WERI-Rb-1 (cell line): ENCODE measurements around the gene KCTD14.
"Not testable (repeated sequence)": the region's sequence is repeated elsewhere in the genome, so short reads cannot be mapped to it uniquely, and the experiment has no call there.

Experiments used
- DNase-seq: peaks from one replicate; pipeline ENCODE4 v3.0.0-alpha.2; 2020
- H3K27ac ChIP-seq: fragments of 250-450 bp; sonication (Bioruptor Pico); 2 replicates; pipeline ENCODE4 v1.5.1; 2020; ENCODE audit warnings: mild to moderate bottlenecking, moderate library complexity
- H3K27me3 ChIP-seq: fragments of 250-450 bp; sonication (Bioruptor Pico); 2 replicates; pipeline ENCODE4 v1.5.1; 2021; ENCODE audit warnings: mild to moderate bottlenecking, low read depth, moderate library complexity; ENCODE audit not compliant: insufficient read depth, severe bottlenecking
- H3K36me3 ChIP-seq: fragments of 250-450 bp; sonication (Bioruptor Pico); 2 replicates; pipeline ENCODE4 v1.5.1; 2020; ENCODE audit warnings: mild to moderate bottlenecking, moderate library complexity
- H3K4me3 ChIP-seq: 2 replicates; pipeline ENCODE4 v1.5.1; 2011; ENCODE audit warnings: low read depth, mild to moderate bottlenecking, control low read depth, low read length
- H3K9me3 ChIP-seq: fragments of 250-450 bp; sonication (Bioruptor Pico); 2 replicates; pipeline ENCODE4 v1.5.1; 2021; ENCODE audit warnings: mild to moderate bottlenecking, moderate library complexity; ENCODE audit not compliant: severe bottlenecking
- CTCF ChIP-seq: IDR thresholded peaks from 2 replicates; pipeline ENCODE4 v1.5.1; 2011; ENCODE audit warnings: low read depth, mild to moderate bottlenecking, control low read depth, inconsistent platforms, low read length

Gene KCTD14

GRCh38 chr11:78061921-78062311 lies 38.8 kb upstream of the KCTD14 start:
- no peaks in the 10 kb centered on the region for H3K9me3 ChIP-seq
- H3K27ac ChIP-seq, result peak overlapping the region; percentile 85
- peaks cover 4% of the 10 kb centered on the region for H3K36me3 ChIP-seq
- TF ChIP-seq CTCF, result no peak
- DNase-seq, result peak; percentile 41
- no peak overlapping the region for H3K4me3 ChIP-seq
- H3K27me3 ChIP-seq, result no peaks in the 10 kb centered on the region

DNA sequence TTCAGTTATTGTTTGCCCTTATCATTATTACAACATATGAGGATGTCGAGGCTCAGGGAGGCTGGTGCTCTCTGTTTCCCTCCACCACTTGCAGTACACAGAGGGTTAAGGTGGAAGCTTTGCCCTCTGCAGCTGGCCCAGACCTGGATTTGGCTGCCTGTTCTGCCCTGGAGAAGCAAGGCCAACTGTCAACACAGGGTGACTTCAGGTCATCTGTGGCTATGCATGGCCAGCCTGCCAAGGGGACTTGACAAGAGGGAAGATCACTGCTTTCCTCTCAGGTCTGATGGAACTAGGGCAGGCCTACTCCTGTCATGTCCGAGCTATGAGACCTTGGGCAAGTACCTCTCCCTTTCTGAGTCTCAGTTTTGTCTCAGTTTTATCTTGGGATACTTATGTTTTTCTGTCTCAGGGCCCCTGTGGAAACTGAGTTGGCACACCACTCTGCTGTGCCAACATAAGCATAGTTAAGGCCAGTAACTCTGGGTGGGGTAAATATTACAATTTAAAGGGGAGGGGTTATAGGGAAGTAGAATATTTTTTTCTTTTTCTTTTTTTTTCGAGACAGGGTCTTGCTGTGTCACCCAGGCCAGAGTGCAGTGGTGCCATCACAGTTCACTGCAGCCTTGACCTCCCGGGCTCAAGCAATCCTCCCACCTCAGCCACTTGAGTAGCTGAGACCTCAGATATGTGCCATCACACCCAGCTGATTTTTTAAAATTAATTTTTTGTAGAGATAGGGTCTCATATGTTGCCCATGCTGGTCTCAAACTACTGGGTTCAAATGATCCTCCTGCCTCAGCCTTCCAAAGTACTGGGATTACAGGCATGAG lies 38.2 kb upstream of the KCTD14 start:
- TF ChIP-seq CTCF, result no peak
- peak; percentile 90 for DNase-seq
- H3K27me3 ChIP-seq, result no peaks in the 10 kb centered on the region
- H3K27ac ChIP-seq, result peak overlapping the region; percentile 85
- peaks cover 2% of the 10 kb centered on the region; the same call in 1 of the 2 replicates for H3K36me3 ChIP-seq
- H3K9me3 ChIP-seq, result no peaks in the 10 kb centered on the region
- no peak overlapping the region for H3K4me3 ChIP-seq

DNA sequence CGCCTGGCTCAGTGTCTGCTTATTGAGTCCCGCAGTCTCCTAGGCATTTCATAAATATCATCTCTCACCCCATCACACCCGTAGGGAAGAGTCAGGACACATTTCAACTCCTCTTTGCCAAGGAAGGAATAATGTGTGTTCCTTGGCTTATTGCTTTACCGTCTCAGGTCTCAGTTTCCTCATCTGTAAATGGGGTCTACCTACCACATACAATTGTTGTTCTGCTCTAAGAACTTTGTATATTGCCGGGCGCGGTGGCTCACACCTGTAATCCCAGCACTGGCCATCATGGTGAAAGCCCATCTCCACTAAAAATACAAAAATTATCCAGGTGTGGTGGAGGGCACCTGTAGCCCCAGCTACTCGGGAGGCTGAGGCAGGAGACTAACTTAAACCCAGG lies 37.5 kb upstream of the KCTD14 start:
- peak overlapping the region; percentile 85 for H3K27ac ChIP-seq
- no peak for DNase-seq
- no peaks in the 10 kb centered on the region for H3K9me3 ChIP-seq
- no peaks in the 10 kb centered on the region for H3K27me3 ChIP-seq
- no peak overlapping the region for H3K4me3 ChIP-seq
- TF ChIP-seq CTCF, result no peak
- H3K36me3 ChIP-seq, result peaks cover 2% of the 10 kb centered on the region; the same call in 1 of the 2 replicates

GRCh38 chr11:78059749-78060328 lies 36.8 kb upstream of the KCTD14 start:
- H3K36me3 ChIP-seq, H3K27me3 ChIP-seq, H3K4me3 ChIP-seq, DNase-seq, H3K9me3 ChIP-seq: not testable (repeated sequence)
- H3K27ac ChIP-seq, result peak overlapping the region; percentile 85

- Histone ChIP-seq H3K36me3 (peaks cover 2% of the 10 kb centered on the region; the same call in 1 of the 2 replicates), H3K27me3 (no peaks in the 10 kb centered on the region), H3K27ac (no peak overlapping the region), H3K4me3 (no peak overlapping the region), H3K9me3 (no peaks in the 10 kb centered on the region)
- no peak for TF ChIP-seq CTCF
- DNase-seq, result no peak
These were observed 34.5 kb upstream of the KCTD14 start for GRCh38 chr11:78057462-78058055.

- no peak for DNase-seq
- Histone ChIP-seq H3K4me3 (no peak overlapping the region), H3K36me3 (0 out of 2 replicates have a peak, but pooled peaks cover 2% of the 10 kb centered on the region), H3K27ac (no peak overlapping the region), H3K27me3 (no peaks in the 10 kb centered on the region), H3K9me3 (no peaks in the 10 kb centered on the region)
- TF ChIP-seq CTCF, result no peak
These were observed 33.0 kb upstream of the KCTD14 start for GRCh38 chr11:78056093-78056492.
